NCI-H1105 (cell line): ENCODE results near the gene YTHDC2.

Experiments
- DNase-seq: peaks from one replicate; lab custom pipeline; 2025; lab: John Stamatoyannopoulos, UW

Gene YTHDC2

DNA sequence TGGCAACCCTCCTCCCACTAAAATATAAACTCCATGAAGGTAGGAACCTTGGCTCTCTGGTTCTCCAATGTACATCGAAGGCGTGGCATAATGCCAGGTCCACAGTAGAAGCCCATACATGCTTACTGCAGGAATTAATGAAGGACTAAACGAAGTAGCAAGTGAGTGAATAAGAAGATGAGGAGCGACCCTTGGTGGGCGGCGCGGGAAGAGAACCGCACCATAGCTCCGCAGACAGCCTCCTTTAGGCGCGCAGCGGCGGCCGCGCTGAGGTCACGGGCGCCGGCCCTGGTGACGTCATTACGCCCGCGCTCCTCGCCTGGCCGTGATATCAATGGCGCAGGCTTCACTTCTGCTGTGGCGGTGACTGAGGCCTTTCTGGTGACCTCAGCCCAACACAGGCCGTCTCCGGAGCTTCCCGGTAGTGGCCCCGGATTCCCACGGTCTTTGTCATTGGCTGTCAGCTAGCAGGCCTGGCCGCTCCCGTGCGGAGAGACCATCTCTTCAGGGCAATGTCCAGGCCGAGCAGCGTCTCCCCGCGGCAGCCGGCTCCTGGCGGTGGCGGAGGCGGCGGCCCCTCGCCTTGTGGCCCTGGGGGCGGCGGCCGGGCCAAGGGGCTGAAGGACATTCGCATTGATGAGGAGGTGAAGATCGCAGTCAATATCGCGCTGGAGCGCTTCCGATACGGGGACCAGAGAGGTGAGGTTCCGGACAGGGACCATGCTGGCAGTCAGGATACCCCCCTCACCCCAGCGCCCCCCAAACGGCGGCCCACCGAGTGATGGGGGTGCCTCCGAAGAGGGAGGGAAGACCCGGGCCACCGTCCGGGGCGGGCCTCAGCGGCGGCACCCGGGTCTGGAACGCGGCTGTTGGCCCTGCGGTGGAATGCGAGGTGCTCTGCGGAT lies at the start of gene YTHDC2:
Gene YTHDC2 (plus strand): TSS at position 311 of the 905 bp plus-strand sequence. CDS start 202 bp downstream, at position 513.
- DNase-seq, result peak; percentile 55

DNA sequence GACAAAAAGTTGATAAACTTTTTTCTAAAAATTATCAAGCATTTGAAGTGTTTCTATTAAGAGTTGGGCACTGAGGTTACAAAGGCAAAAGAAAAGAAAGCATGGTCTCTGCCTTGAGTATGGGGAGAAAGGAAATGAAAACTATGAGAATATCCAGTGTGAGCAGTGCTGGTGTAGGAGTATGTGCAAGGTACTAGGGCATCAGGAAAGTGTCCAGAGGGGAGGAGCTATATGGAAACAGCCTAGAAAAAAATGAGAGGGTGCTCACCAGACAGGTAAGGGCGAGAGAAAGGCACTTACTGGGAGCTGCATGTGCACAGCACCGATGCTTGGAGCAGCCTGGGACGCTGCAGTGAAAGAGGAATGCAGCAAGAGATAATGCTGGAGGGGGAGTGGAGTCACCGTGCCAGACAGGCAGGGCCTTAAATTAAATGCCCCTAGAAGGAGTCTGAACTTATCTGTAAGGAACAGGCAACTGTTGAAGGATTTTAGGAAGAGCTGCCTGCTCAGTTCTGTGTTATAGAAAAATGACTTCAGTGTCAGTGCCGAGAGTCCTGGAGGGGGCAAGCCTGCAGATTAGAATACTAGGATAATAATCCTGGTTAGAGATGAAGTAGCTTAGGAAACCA lies 39.3 kb upstream of the YTHDC2 start:
- no peak for DNase-seq

DNA sequence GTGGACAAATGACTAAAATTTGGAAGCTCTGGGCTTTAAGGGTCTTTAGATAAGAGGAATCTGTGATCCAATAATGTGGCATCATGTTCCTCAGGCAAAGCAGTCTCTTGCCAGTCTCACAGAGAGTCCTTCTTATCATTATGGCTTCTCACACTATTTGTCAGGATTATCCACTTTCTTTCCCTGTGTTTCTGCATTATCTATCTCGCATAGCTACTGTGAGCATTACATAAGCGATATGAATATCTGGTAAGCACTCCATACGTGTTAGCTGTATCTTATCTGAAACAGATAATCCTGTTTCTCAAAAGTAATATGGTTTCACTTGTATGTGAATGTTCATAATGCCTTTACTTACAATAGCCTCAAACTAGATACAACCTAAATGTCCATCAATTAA lies 34.8 kb upstream of the YTHDC2 start:
- DNase-seq, result no peak

DNA sequence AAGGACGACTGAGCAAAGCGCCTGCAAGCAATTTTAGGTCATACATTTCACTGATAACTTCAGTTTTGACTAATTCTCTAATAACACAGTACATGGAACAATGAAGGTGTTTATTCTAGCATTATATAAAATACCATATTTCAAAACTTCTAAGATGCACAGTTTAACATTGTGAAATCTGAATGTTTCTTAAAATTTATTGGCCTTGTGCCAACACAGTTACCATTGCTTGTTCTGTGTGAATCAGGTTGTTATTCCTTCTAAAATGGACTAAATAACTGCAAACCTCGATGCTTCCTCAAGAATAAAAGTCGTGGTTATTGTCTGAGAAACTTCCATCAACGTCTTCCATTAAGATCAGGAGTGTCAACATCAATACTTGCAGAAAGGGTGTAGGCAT lies 33.3 kb upstream of the YTHDC2 start:
- no peak for DNase-seq

DNA sequence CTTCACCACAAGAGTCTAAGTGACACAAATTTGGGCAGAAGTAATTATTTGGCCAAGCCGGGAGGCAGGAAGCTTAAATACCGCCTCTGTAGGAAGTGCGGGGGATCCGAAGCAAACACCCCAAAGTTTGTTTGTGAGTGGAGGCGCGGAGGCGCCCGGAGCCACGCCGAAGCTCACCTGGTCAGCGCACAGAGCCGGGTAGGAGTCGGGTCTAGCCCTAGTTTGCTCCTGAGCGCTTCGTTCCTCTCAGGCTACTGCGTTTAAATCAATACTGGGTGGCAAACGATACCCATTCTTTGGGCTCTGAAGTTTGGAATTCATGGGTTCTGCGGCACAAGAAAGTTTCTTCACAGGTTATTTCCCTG lies 26.1 kb upstream of the YTHDC2 start:
- no peak for DNase-seq

DNA sequence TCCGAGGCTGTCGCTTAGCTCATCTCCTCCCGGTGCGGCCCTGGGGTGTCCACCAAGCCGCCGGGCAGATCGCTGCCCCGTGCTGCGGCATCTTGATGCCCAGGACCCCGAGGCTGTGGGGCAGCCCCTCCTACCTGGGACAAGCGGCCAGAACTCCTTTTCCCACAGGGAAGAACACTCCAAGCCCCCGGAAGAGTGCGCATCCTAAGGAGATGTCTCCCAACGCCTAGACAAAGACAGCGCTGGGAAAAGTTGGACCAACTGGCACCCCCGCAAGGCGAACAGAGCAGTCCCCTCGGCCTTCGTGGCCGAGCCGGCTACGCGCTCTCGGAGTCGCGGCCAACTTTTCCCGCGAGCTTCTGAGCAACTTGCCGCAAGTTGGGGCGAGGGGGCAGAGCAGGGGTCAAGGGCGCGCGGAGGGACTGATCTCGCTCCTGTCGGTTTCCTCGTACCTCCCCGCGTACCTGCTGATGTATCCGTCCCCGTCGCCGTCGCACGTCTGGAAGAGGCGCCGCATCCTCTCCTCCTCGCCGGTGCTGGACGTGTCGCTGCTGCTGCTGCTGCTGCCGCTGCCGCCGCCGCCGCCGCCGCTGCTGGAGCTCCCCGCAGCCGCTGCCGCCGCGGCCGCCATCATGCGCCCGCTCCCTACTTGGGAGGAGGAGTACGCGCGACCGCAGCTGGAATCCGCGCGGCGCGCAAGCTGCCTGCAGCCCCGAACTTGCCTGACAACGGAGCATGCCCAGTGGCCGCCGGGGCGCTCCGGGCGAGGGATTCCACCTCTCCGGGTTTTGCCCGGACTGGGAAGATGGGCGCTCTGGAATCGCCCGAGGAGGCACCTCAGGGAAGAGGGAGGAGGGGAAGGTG lies 25.5 kb upstream of the YTHDC2 start, which contains the start of gene MCC:
Gene MCC (minus strand): TSS at position 673 of the 864 bp plus-strand sequence.
- DNase-seq, result peak; percentile 65

DNA sequence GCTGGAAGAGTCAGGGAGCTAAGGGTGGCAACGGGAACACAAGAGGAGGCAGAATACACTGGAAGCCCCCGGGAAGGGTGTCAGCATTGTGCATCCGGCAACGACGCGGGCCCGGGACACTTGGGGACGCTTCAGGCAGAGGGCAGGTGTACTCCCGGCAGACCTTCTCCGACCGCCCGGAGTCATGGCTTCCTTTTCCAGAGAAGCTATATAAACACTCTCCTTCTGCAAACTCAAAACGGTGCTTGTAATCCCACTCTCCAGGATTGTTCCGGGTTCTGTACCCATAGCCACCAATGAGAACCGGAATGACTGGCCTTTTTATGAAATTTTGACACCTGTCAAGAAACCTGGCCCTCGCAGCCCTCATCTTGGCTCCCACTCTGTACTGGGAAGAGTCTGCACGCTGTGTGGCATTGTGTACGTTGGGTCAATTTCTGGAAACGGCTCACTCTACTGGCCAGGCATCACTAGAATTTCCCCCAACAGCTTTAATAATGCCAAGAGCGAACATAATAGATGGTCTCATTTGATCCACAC lies 24.8 kb upstream of the YTHDC2 start:
- no peak for DNase-seq

DNA sequence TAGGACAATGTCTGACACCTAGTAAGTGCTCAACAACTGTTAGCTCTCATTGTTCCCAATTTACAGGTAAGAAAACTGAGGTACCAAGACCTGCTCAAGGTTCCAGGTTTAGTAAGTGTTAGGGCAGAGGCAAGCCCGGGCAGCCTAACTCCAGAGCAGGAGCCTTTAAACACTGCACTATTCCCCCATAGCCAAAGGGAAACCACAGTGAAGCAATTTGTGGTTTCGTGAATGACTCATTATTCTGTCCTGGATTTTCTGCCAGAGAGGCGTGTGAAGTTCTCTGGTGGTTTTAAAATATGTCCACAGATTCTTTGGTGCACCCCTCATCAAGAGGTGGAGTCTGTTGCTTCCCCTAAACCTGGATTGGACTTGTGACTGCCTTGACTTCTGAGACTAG lies 24.2 kb upstream of the YTHDC2 start:
- no peak for DNase-seq

DNA sequence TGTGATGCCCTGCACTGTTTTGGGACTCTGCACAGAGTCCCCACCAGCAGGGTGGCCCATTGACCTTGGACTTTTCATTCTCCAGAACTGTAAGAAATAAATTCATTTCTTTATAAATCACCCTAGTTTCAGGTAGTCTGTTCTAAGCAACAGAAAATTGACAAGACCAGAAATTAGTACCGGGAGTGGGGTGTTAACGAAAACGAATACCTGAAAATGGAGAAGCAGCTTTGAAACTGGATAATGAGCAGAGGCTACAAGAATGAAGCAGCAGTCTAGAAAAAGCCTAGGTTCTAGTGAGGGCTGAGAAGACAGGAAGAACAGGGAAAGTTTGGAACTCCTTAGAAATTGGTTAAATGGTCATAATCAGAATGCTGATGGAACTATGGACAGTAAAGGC lies 23.2 kb upstream of the YTHDC2 start:
- no peak for DNase-seq

DNA sequence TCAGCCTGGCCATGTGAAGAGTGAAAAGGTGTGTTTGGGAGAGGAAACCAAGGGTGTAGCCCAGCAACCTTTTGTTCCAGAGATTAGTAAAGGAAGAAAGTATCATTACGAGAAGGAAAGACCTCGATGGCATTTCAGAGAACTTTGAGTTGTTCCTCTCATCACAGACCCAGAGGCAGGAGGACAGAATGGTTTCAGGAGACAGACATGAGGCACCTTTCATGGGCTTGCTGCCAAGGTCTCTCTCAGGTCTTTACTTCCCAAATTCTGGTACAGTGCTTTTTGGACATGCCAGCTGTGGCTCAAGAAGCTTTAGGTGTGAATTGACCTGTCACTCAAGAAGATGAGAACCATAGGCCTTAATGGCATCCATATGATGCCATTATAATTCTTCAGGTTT lies 22.5 kb upstream of the YTHDC2 start:
- DNase-seq, result no peak

DNA sequence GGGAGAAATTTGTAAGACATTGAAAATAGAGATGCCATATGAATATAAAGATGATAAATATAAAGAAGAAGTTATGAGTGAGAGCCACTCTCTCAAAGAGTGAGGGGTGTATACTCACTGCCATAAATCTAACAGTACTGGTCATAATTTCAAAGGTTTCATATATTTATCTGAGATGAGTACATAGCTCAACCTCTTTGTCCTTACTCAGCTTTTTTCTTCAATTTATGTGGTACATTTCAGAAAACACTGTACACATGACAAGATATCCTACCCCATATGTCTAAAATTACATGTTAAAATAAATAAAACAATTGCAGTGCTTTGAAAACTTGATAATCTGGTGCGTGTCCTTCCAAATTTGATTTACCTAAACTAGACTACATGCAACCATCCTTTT lies 20.0 kb upstream of the YTHDC2 start:
- DNase-seq, result no peak

DNA sequence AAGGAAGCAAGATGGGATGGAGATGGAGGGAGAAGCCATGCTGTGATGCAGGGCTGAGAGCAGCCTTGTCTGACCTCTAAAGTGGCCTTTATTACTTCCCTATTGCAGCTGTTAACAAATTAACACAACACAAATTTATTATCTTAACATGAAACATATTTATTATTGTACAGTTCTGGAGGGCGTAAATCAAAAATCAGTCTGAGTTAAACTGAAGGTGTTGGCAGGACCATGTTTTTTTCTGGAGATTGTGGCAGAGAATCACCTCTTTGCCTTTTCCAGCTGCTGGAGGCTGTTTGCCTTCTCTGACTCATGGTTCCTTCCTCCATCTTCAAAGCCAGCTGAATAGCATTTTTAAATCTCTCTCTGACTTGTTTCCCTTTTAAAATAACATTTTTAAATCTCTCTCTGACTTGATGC lies 18.1 kb upstream of the YTHDC2 start:
- DNase-seq, result no peak

DNA sequence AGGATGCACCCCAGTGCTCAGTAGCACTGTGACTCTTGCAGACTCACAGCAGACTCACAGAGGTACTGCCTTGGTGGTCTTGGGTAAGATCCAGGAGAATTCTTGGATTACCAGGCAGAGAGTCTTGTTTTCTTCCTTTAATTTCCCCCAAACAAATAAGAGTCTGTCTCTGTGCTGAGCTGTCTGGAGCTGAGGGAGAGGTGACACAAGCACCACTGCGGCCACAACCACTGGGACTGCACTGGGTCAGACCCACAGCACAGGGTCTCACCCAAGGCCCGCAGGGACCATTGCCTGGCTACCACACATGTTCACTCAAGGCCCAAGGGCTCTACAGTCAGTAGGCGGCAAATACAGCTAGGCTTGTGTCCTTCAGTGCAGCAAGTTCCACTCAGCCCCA lies 11.4 kb upstream of the YTHDC2 start:
- DNase-seq, result no peak

DNA sequence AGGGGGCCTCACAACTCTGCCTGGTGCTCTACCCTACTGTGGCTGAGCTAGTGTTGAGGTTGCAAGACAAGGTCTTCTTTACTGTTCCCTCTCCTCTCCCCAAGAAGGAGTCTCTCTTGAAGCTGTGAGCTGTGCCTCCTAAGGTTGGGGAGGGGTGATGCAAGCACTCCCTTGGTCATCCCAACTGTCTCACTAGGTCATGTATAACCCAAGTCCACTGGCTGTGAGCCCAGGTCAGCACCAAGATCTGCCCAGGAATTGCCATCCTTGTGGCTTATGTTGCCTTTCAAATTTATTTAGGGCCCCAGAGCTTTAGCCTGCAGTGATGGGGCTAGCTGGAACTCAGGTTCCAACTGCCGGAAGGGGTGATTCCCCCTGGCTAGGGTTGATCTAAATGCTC lies 10.3 kb upstream of the YTHDC2 start:
- no peak for DNase-seq

DNA sequence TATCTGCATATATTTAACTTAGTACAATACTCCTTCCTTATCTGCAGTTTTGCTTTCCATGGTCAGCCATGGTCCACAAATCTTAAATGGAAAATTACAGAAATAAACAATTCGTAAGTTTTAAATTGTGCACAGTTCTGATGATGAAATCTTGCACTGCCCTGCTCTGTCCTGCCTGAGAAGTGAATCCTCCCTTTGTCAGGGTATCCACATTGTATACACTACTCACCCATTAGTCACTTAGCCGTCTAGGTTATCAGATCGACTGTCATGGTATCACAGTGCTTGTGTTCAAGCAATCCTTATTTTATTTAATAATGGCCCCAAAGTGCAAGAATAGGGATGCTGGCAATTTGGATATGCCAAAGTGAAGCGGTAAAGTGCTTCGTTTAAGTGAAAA lies 8.3 kb upstream of the YTHDC2 start:
- no peak for DNase-seq

DNA sequence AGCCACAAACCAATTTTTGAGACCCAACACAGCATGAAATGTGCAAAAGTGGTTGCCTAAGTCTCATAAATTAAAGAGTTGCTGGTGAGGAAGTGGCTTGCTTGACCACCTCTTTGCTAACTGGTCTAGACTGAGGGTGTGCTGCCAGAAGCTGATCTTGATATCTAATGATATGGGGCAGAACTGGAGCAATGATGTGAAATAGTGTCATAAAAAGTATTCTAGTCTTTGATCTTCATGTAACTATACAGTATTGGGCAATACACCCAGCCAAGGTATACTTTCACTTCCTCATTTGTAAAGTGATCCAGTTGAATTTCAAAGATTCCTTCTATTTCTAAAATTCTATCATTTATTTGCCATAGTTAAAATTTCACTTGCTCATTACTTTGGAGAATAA lies 5.9 kb upstream of the YTHDC2 start:
- DNase-seq, result no peak

DNA sequence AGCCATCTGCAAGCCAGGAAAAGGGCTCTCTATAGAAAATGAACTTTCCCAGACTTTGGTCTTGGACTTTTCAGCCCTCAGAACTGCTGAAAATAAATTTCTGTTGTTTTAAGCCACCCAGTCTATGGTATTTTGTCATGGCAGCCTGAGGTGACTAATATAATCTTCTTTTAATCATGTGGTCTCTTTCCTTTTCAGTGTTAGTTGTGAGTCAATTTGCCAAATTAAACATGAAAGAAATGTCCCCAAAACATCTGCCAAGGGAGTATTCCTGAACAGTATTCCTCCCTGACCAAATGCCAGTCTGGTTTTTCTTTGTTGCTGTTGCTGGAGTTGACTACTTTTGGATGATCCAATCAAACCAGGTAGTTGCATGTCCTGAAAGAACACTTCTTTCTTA lies 4.7 kb upstream of the YTHDC2 start:
- DNase-seq, result no peak

DNA sequence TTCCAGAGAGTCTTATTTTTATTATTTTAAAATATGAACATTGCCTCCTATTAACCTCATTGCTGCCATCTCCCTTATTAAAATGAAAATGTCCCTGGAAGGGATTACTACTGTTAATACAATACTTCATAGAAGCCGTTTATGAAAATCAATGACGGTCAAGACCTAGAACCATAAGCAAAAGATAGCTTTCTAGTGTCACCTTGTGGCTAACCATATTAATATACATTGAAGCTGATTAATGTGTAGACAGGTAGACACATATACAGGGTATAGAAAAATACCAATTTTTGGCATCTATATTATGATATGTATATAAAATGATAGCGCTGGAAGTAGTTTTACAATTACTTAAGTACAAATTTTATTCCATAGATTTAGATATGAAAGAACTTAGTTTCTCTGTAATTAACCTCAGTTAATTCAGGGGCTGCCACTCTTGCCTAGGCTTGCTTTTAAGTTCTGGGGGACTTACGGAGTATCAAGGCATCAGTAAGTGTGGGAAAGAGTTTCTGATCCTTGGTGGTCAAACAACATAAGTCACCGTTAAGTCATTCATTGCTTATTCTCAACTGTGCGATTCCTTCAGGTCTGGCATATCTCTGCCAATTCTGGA lies 2.5 kb upstream of the YTHDC2 start:
- no peak for DNase-seq

DNA sequence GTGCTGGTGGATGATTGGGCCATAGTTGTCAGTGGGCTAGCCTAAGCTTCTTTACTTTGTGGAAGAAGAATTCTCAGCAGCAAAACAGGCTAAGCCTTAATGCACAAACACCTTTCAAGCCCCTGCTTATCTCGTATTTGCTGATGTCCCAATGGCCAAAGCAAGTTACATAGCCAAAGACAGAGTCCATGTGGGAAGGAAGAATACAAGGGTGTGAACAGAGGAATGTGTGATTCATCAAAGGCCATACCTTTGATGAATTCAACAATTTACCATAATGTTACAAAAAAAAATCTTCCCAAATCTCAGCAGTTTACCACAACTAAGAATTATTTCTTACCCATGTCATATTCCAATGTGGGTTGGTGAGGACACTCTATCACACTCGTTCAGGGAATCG lies 1.2 kb upstream of the YTHDC2 start:
- DNase-seq, result no peak

DNA sequence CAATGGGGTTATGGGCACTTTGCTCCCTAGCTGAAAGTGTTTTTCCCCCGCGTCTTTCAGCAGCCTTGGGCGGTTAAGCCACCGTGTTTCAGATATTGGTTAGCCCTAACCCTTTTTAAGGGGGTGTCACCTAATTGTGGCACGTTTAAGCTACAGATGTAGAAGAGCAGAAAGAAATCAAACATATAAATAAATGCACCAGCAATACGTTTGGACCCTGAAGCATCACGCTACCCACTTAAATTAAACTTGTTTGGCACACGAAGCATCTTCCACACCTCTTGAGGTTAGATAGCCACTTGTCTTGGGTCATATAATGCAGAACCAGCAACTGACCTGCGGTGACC lies 768 bp downstream of the YTHDC2 start:
- DNase-seq, result no peak

DNA sequence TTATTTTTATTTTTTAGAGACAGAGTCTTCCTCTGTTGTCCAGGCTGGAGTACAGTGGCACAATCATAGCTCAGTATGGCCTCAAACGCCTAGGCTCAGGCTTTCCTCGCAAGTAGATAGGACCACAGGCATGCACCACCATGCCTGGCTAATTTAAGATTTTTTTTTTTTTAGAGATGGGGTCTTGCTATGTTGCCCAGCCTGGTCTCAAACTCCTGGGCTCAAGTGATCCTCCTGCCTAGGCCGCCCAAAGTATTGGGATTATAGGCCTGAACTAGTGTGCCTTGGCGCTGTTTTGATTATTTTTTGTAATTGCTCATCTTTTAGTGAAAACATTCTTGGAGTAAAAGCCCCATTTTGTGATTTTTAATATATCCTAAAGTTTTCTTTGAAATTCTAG lies 5.4 kb downstream of the YTHDC2 start:
- no peak for DNase-seq

DNA sequence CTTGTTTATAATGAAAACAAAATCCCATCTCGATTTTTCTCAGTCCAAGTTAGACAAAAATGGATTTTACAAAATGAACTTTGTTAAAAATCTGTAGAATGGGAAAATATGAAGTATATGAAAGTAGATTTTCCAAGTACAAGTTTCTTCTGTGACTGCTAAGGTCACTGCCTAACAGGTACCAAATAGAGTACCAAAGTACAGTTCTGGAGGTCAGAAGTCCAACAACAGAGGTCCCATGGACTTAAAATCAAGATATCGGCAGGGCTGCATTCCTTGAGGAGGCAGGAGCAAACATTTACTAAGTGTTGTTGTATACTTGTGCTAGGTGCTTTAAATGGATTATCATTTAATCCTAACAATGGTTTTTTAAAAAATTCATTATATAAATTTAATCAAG lies 5.9 kb downstream of the YTHDC2 start:
- DNase-seq, result no peak
